ENCODE data around the gene TSC2.

GRCh38 chr16:2028146-2028545 is 19.6 kb upstream of the TSC2 start:
- TF ChIP-seq CTCF (IDR thresholded peaks at IDR 0.05) = no peak
- no peak for TF ChIP-seq EP300 (IDR thresholded peaks at IDR 0.05)

All from upper lobe of left lung (tissue), 4 donors.